OCI-LY7 (cell line): ENCODE data around the gene GALNT17. TPM values are rescaled to one million over a fixed set of nuclear protein-coding genes. Genes with fewer than 3 reads are reported as not detected.

Experiments used
- BruUV-seq: library from RNA; stranded (reverse); fragments of 400-500 nt; replicated peaks from 2 replicates; lab custom pipeline; 2021; lab: Mats Ljungman, UMichigan
- CTCF ChIA-PET: fragments of 300-600 bp; sonication (Branson Sonifier 250); formaldehyde crosslinking; loops from one replicate; lab custom pipeline; 2022; ENCODE audit warnings: antibody characterized with exemption; ENCODE audit not compliant: unreplicated experiment; lab: Charles Lee
- POLR2A ChIA-PET: fragments of 300-600 bp; sonication (Branson Sonifier 250); formaldehyde crosslinking; loops from one replicate; lab custom pipeline; 2022; ENCODE audit warnings: antibody characterized with exemption; lab: Charles Lee
- DNase-seq: peaks from one replicate; pipeline ENCODE4 v3.0.0-alpha.2; 2015; ENCODE audit warnings: low spot score
- H2AFZ ChIP-seq: fragments of 200-600 bp; sonication (generic), shearing (Covaris generic); 2 replicates; pipeline ENCODE4 v1.6.1; 2014; ENCODE audit warnings: mild to moderate bottlenecking, antibody characterized with exemption, low read length, moderate library complexity
- H3K27ac ChIP-seq: fragments of 200-600 bp; sonication (generic); 2 replicates; pipeline ENCODE4 v1.5.1; 2014; ENCODE audit warnings: mixed run types, low read depth, mild to moderate bottlenecking, moderate library complexity, low read length, inconsistent platforms; ENCODE audit not compliant: poor library complexity, severe bottlenecking
- H3K36me3 ChIP-seq: fragments of 200-600 bp; sonication (generic); 2 replicates; pipeline ENCODE4 v1.6.1; 2014; ENCODE audit warnings: mild to moderate bottlenecking, antibody characterized with exemption, low read length, moderate library complexity, mixed read lengths; ENCODE audit not compliant: insufficient read depth
- H3K4me1 ChIP-seq: fragments of 200-600 bp; sonication (generic); 2 replicates; pipeline ENCODE4 v1.5.1; 2014; ENCODE audit warnings: mild to moderate bottlenecking, low read length; ENCODE audit not compliant: insufficient read depth, poor library complexity, severe bottlenecking
- H3K4me2 ChIP-seq: fragments of 200-600 bp; sonication (generic); 2 replicates; pipeline ENCODE4 v1.6.1; 2014; ENCODE audit warnings: mild to moderate bottlenecking, low read length
- H3K4me3 ChIP-seq: fragments of 200-600 bp; sonication (generic); 2 replicates; pipeline ENCODE4 v1.5.1; 2014; ENCODE audit warnings: mild to moderate bottlenecking, low read depth, low read length; ENCODE audit not compliant: poor library complexity, severe bottlenecking
- H3K79me2 ChIP-seq: fragments of 200-600 bp; sonication (generic); 2 replicates; pipeline ENCODE4 v1.6.1; 2016; ENCODE audit warnings: low read depth, mild to moderate bottlenecking, low read length, moderate library complexity, mixed read lengths; ENCODE audit not compliant: insufficient read depth
- H3K9me2 ChIP-seq: fragments of 200-600 bp; sonication (generic); 2 replicates; pipeline ENCODE4 v1.6.1; 2016; ENCODE audit warnings: mild to moderate bottlenecking, low read length, mixed read lengths; ENCODE audit not compliant: insufficient read depth
- H3K9me3 ChIP-seq: fragments of 200-600 bp; sonication (generic); 2 replicates; pipeline ENCODE4 v1.6.1; 2014; ENCODE audit warnings: mild to moderate bottlenecking, mixed run types, low read length, mixed read lengths
- H4K20me1 ChIP-seq: fragments of 200-600 bp; sonication (generic); 2 replicates; pipeline ENCODE4 v1.6.1; 2014; ENCODE audit warnings: mild to moderate bottlenecking, antibody characterized with exemption, low read length, moderate library complexity, mixed read lengths; ENCODE audit not compliant: insufficient read depth
- CTCF ChIP-seq: fragments of 200-600 bp; sonication (generic); conservative IDR thresholded peaks from 2 replicates; pipeline ENCODE4 v1.5.1; 2014; ENCODE audit warnings: mild to moderate bottlenecking, antibody characterized with exemption, low read length, moderate library complexity, mixed read lengths
- EZH2phosphoT487 ChIP-seq: fragments of 200-600 bp; sonication (generic); IDR thresholded peaks from 2 replicates; pipeline ENCODE4 v1.6.1; 2018; ENCODE audit warnings: low read depth, borderline replicate concordance, mild to moderate bottlenecking, mixed run types, antibody characterized with exemption, low read length, moderate library complexity, mixed read lengths
- intact Hi-C: fragments of 100-400 bp; cut with micrococcal nuclease; formaldehyde crosslinking; loops from one replicate; pipeline ENCODE4 v1.10.0; 2022; ENCODE audit not compliant: unreplicated experiment
- total RNA-seq, 2 experiments: library from RNA; depleted of rRNA in 1 of 2; stranded (reverse); fragments of >200 nt in 1 of 2; shearing (Covaris generic) in 1 of 2; gene quantifications; 2 replicates each; pipeline ENCODE4 v1.2.3, GENCODE V29; 2014 to 2022

GALNT17 gene
- total RNA-seq, 2 experiments from 2014 or later, result not detected

GRCh38 chr7:71393661-71394060, 261.7 kb downstream of the GALNT17 start:
- POLR2A ChIA-PET, result no interaction called here
- Histone ChIP-seq H3K79me2 (no peaks in the 10 kb centered on the region), H3K4me1 (no peaks in the 10 kb centered on the region), H3K4me3 (no peak overlapping the region), H3K9me2 (no peaks in the 10 kb centered on the region), H4K20me1 (no peaks in the 10 kb centered on the region), H3K36me3 (no peaks in the 10 kb centered on the region), H3K27ac (no peak overlapping the region), H3K4me2 (no peak overlapping the region), H2AFZ (no peak overlapping the region), H3K9me3 (no peaks in the 10 kb centered on the region)
- no peak for DNase-seq
- TF ChIP-seq CTCF, result no peak
- TF ChIP-seq EZH2phosphoT487, result no peak
- CTCF ChIA-PET, result no interaction called here
- no TSS peak for BruUV-seq
- intact Hi-C loops, result no loop called here

- no peak overlapping the region for H3K4me2 ChIP-seq
- TF ChIP-seq CTCF (no peak), EZH2phosphoT487 (no peak)
- intact Hi-C loops, result no loop called here
- H2AFZ ChIP-seq, result no peak overlapping the region
- H3K4me3 ChIP-seq, result no peak overlapping the region
- POLR2A ChIA-PET, result no interaction called here
- no peaks in the 10 kb centered on the region for H3K36me3 ChIP-seq
- no TSS peak for BruUV-seq
- H4K20me1 ChIP-seq, result no peaks in the 10 kb centered on the region
- H3K9me2 ChIP-seq, result no peaks in the 10 kb centered on the region
- no peaks in the 10 kb centered on the region for H3K79me2 ChIP-seq
- CTCF ChIA-PET, result no interaction called here
- DNase-seq, result no peak
- H3K27ac ChIP-seq, result no peak overlapping the region
- no peaks in the 10 kb centered on the region for H3K4me1 ChIP-seq
- no peaks in the 10 kb centered on the region for H3K9me3 ChIP-seq
These were observed 270.7 kb downstream of the GALNT17 start for GRCh38 chr7:71402684-71403083.

GRCh38 chr7:71403202-71403946, 271.4 kb downstream of the GALNT17 start:
- Histone ChIP-seq H3K9me3 (no peaks in the 10 kb centered on the region), H3K27ac (no peak overlapping the region), H3K36me3 (no peaks in the 10 kb centered on the region), H3K79me2 (no peaks in the 10 kb centered on the region), H3K4me3 (no peak overlapping the region), H3K4me1 (no peaks in the 10 kb centered on the region), H3K4me2 (no peak overlapping the region), H4K20me1 (no peaks in the 10 kb centered on the region), H3K9me2 (no peaks in the 10 kb centered on the region), H2AFZ (no peak overlapping the region)
- ChIA-PET CTCF (no interaction called here), POLR2A (no interaction called here)
- intact Hi-C loops, result no loop called here
- TF ChIP-seq EZH2phosphoT487, result no peak
- TF ChIP-seq CTCF, result no peak
- no peak for DNase-seq
- BruUV-seq, result no TSS peak
